PFSK-1 (cell line): ENCODE measurements around the gene CASS4.

Experiments
- FOXP2 ChIP-seq: optimal IDR thresholded peaks from 2 replicates; pipeline ENCODE3; 2011; ENCODE audit warnings: borderline replicate concordance, control low read depth, inconsistent platforms; ENCODE audit not compliant: insufficient read depth; ENCODE audit errors: extremely low read length, extremely low read depth
- POLR2AphosphoS5 ChIP-seq: IDR thresholded peaks from 2 replicates; pipeline ENCODE4 v1.6.1; 2012; ENCODE audit warnings: low read depth, mild to moderate bottlenecking, control low read depth, low read length, moderate library complexity
- SIN3A ChIP-seq: IDR thresholded peaks from 2 replicates; pipeline ENCODE4 v1.6.1; 2012; ENCODE audit warnings: mild to moderate bottlenecking, low read length, moderate library complexity, borderline replicate concordance; ENCODE audit not compliant: insufficient read depth
- TAF1 ChIP-seq: IDR thresholded peaks from 2 replicates; pipeline ENCODE4 v1.6.1; 2012; ENCODE audit warnings: low read length, control low read depth, borderline replicate concordance; ENCODE audit not compliant: insufficient read depth
- TF ChIP-seq, protein P1 (sequence below), 2 experiments: IDR thresholded peaks; 2 replicates each; pipeline versions ENCODE4 v1.6.1 to v1.8.0; 2011 to 2012; ENCODE audit warnings: low read depth in 2 of 2, low read length in 2 of 2, control low read depth in 1 of 2, inconsistent platforms in 1 of 2, mild to moderate bottlenecking in 1 of 2, moderate library complexity in 1 of 2; ENCODE audit not compliant: insufficient read depth in 1 of 2

DNA sequence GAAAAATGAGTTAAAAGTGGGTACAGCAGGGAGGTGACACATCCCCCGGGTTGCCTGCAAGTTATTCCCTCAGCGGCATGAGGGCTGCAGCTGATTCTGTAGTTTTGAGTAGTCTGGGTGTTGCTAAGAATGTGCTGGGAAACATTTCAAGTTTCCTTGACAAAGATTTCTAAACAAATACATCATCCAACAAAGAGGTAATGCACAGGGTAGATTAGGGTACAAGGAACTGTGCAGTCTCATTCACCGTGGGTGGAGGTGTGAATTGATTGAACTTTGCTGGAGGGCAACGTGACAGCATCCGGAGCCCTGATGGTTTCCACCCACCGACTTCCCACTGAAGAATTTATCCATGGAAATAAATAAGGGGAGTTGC is 21.8 kb downstream of the CASS4 start:
- TF ChIP-seq POLR2AphosphoS5 (no peak), SIN3A (no peak), TAF1 (no peak), FOXP2 (no peak)
- TF ChIP-seq, protein P1, sequence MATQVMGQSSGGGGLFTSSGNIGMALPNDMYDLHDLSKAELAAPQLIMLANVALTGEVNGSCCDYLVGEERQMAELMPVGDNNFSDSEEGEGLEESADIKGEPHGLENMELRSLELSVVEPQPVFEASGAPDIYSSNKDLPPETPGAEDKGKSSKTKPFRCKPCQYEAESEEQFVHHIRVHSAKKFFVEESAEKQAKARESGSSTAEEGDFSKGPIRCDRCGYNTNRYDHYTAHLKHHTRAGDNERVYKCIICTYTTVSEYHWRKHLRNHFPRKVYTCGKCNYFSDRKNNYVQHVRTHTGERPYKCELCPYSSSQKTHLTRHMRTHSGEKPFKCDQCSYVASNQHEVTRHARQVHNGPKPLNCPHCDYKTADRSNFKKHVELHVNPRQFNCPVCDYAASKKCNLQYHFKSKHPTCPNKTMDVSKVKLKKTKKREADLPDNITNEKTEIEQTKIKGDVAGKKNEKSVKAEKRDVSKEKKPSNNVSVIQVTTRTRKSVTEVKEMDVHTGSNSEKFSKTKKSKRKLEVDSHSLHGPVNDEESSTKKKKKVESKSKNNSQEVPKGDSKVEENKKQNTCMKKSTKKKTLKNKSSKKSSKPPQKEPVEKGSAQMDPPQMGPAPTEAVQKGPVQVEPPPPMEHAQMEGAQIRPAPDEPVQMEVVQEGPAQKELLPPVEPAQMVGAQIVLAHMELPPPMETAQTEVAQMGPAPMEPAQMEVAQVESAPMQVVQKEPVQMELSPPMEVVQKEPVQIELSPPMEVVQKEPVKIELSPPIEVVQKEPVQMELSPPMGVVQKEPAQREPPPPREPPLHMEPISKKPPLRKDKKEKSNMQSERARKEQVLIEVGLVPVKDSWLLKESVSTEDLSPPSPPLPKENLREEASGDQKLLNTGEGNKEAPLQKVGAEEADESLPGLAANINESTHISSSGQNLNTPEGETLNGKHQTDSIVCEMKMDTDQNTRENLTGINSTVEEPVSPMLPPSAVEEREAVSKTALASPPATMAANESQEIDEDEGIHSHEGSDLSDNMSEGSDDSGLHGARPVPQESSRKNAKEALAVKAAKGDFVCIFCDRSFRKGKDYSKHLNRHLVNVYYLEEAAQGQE (IDR thresholded peaks at IDR 0.05; ENCODE audit: insufficient read depth in 1 of 2, low read depth in 2 of 2, low read length in 2 of 2), result no peak
